ENCODE measurements around the gene FBF1. TPM values are rescaled to one million over a fixed set of nuclear protein-coding genes. Genes with fewer than 3 reads are reported as not detected.

Gene FBF1
- polyA plus RNA-seq, 1 donor from 2014 or later = 13.5 TPM

- Histone ChIP-seq H3K36me3 (ENCODE audit: insufficient read depth, low read length) (peaks cover 20% of the 10 kb centered on the region), H3K79me2 (replicated peaks; ENCODE audit: insufficient read depth, low read length) (no peaks in the 10 kb centered on the region), H3K4me3 (ENCODE audit: low read length) (no peak overlapping the region), H3K4me2 (ENCODE audit: low read length) (no peak overlapping the region), H4K20me1 (ENCODE audit: insufficient read depth) (no peaks in the 10 kb centered on the region), H3F3A (ENCODE audit: insufficient read depth, low read length, poor library complexity, severe bottlenecking) (no peaks in the 10 kb centered on the region), H2AFZ (ENCODE audit: low read depth, low read length) (no peak overlapping the region), H3K9ac (ENCODE audit: low read length) (no peak overlapping the region), H3K27me3 (ENCODE audit: insufficient read depth, low read depth, low read length) (no peaks in the 10 kb centered on the region), H3K27ac (ENCODE audit: low read length) (no peak overlapping the region), H3K9me2 (ENCODE audit: insufficient read depth, low read length) (no peaks in the 10 kb centered on the region), H3K9me3 (ENCODE audit: low read length) (no peaks in the 10 kb centered on the region)
- TF ChIP-seq SMC3 (conservative IDR thresholded peaks at IDR 0.05; ENCODE audit: poor library complexity) (no peak), MXI1 (conservative IDR thresholded peaks at IDR 0.05; ENCODE audit: poor library complexity, severe bottlenecking) (no peak), EP300 (conservative IDR thresholded peaks at IDR 0.05; ENCODE audit: poor library complexity, severe bottlenecking) (no peak), EZH2 (IDR thresholded peaks at IDR 0.05; ENCODE audit: borderline replicate concordance, insufficient read depth, low read length, poor library complexity, severe bottlenecking) (no peak), POLR2AphosphoS5 (IDR thresholded peaks at IDR 0.05) (no peak)
Measured at GRCh38 chr17:75950421-75950820, 9.6 kb upstream of the FBF1 start.

GRCh38 chr17:75945211-75945610, 4.4 kb upstream of the FBF1 start:
- no peaks in the 10 kb centered on the region for H3F3A ChIP-seq (ENCODE audit: insufficient read depth, low read length, poor library complexity, severe bottlenecking)
- H3K9me3 ChIP-seq (ENCODE audit: low read length) = no peaks in the 10 kb centered on the region
- no peaks in the 10 kb centered on the region for H3K27me3 ChIP-seq (ENCODE audit: insufficient read depth, low read depth, low read length)
- no peaks in the 10 kb centered on the region for H3K79me2 ChIP-seq (replicated peaks; ENCODE audit: insufficient read depth, low read length)
- no peak overlapping the region for H3K27ac ChIP-seq (ENCODE audit: low read length)
- H4K20me1 ChIP-seq (ENCODE audit: insufficient read depth) = no peaks in the 10 kb centered on the region
- H3K9me2 ChIP-seq (ENCODE audit: insufficient read depth, low read length) = no peaks in the 10 kb centered on the region
- peaks cover 17% of the 10 kb centered on the region for H3K36me3 ChIP-seq (ENCODE audit: insufficient read depth, low read length)
- no peak overlapping the region for H3K4me3 ChIP-seq (ENCODE audit: low read length)
- H2AFZ ChIP-seq (ENCODE audit: low read depth, low read length) = no peak overlapping the region
- TF ChIP-seq POLR2AphosphoS5 (IDR thresholded peaks at IDR 0.05) = no peak
- no peak for TF ChIP-seq EZH2 (IDR thresholded peaks at IDR 0.05; ENCODE audit: borderline replicate concordance, insufficient read depth, low read length, poor library complexity, severe bottlenecking)
- no peak for TF ChIP-seq TAF1 (IDR thresholded peaks at IDR 0.05; ENCODE audit: low read depth)
- TF ChIP-seq RAD21 (conservative IDR thresholded peaks at IDR 0.05) = no peak
- TF ChIP-seq REST (IDR thresholded peaks at IDR 0.05; ENCODE audit: borderline replicate concordance) = no peak
- no peak for TF ChIP-seq SMC3 (conservative IDR thresholded peaks at IDR 0.05; ENCODE audit: poor library complexity)
- no peak for TF ChIP-seq MXI1 (conservative IDR thresholded peaks at IDR 0.05; ENCODE audit: poor library complexity, severe bottlenecking)
- no peak for TF ChIP-seq CTCF (IDR thresholded peaks at IDR 0.05; ENCODE audit: poor library complexity, severe bottlenecking)
- TF ChIP-seq EP300 (conservative IDR thresholded peaks at IDR 0.05; ENCODE audit: poor library complexity, severe bottlenecking) = no peak
- no peak overlapping the region for H3K4me2 ChIP-seq (ENCODE audit: low read length)
- H3K9ac ChIP-seq (ENCODE audit: low read length) = no peak overlapping the region
